H1 (cell line): ENCODE measurements around the gene SCARB1. TPM values are rescaled to one million over a fixed set of nuclear protein-coding genes. Genes with fewer than 3 reads are reported as not detected.

Source experiments
- CTCF ChIA-PET: fragments of 300-600 bp; sonication (Branson Sonifier 250); formaldehyde crosslinking; loops from one replicate; lab custom pipeline; 2021; ENCODE audit not compliant: partially characterized antibody; lab: Charles Lee
- POLR2A ChIA-PET: fragments of 300-600 bp; sonication (Branson Sonifier 250); formaldehyde crosslinking; loops from one replicate; lab custom pipeline; 2021; ENCODE audit warnings: inconsistent platforms; ENCODE audit not compliant: partially characterized antibody; lab: Charles Lee
- DNase-seq, 2 experiments: peaks; one replicate each; pipeline versions ENCODE4 v3.0.0 to v3.0.0-alpha.2; 2010 to 2022; ENCODE audit warnings: low spot score in 2 of 2, low read depth in 1 of 2, mixed read lengths in 1 of 2
- FAIRE-seq: peaks from 2 replicates; lab custom pipeline; 2011; peaks lifted over from hg19 to GRCh38; lab: Jason Lieb, UNC
- H2AFZ ChIP-seq: 2 replicates; pipeline ENCODE4 v1.8.1; 2012; ENCODE audit warnings: low read length, inconsistent platforms
- H2AK5ac ChIP-seq: 2 replicates; pipeline ENCODE4 v1.6.1; 2013; ENCODE audit warnings: low read depth, low read length
- H2BK120ac ChIP-seq: replicated peaks from 2 replicates; pipeline ENCODE3; 2013; ENCODE audit warnings: low read depth, low read length, inconsistent platforms
- H2BK12ac ChIP-seq: 2 replicates; pipeline ENCODE4 v1.6.1; 2013; ENCODE audit warnings: low read depth, low read length
- H2BK15ac ChIP-seq: 2 replicates; pipeline ENCODE4 v1.6.1; 2013; ENCODE audit warnings: low read length
- H2BK20ac ChIP-seq: 2 replicates; pipeline ENCODE4 v1.6.1; 2013; ENCODE audit warnings: low read length
- H2BK5ac ChIP-seq: 2 replicates; pipeline ENCODE4 v1.6.1; 2013; ENCODE audit warnings: low read depth, low read length
- H3K14ac ChIP-seq: 2 replicates; pipeline ENCODE4 v1.6.1; 2013; ENCODE audit warnings: inconsistent platforms; ENCODE audit not compliant: insufficient read length
- H3K18ac ChIP-seq: 2 replicates; pipeline ENCODE4 v1.6.1; 2013; ENCODE audit warnings: low read length; ENCODE audit errors: extremely low read depth
- H3K23ac ChIP-seq: 2 replicates; pipeline ENCODE4 v1.6.1; 2013; ENCODE audit warnings: inconsistent platforms; ENCODE audit not compliant: insufficient read length
- H3K23me2 ChIP-seq: 2 replicates; pipeline ENCODE4 v1.6.1; 2013; ENCODE audit warnings: low read depth, low read length
- H3K27ac ChIP-seq: 2 replicates; pipeline ENCODE4 v1.6.1; 2011; ENCODE audit warnings: low read depth, low read length, inconsistent platforms
- H3K27me3 ChIP-seq, 4 experiments: replicated peaks in 1 of 4; 1 replicate in 1 of 4; 2 replicates in 3 of 4; pipeline versions ENCODE4 v1.6.1 to v1.8.1; 2011 to 2013; ENCODE audit warnings: low read length in 3 of 4, mild to moderate bottlenecking in 3 of 4, inconsistent platforms in 2 of 4, mixed read lengths in 2 of 4, moderate library complexity in 1 of 4; ENCODE audit not compliant: control insufficient read depth in 3 of 4, insufficient read depth in 3 of 4; ENCODE audit errors: extremely low read depth in 1 of 4
- H3K36me3 ChIP-seq, 4 experiments: 2 replicates each; pipeline versions ENCODE4 v1.6.1 to v1.8.1; 2011 to 2013; ENCODE audit warnings: mild to moderate bottlenecking in 4 of 4, low read length in 3 of 4, moderate library complexity in 2 of 4, control low read depth in 1 of 4, inconsistent platforms in 1 of 4; ENCODE audit not compliant: insufficient read depth in 4 of 4, control insufficient read depth in 2 of 4
- H3K4ac ChIP-seq: replicated peaks from 2 replicates; pipeline ENCODE3; 2013; ENCODE audit warnings: low read length, low read depth, mixed read lengths, inconsistent platforms; ENCODE audit not compliant: insufficient read length
- H3K4me1 ChIP-seq, 4 experiments: replicated peaks in 1 of 4; 1 replicate in 1 of 4; 2 replicates in 3 of 4; pipeline versions ENCODE4 v1.6.1 to v1.8.1; 2011 to 2013; ENCODE audit warnings: low read length in 3 of 4, inconsistent platforms in 2 of 4, mixed read lengths in 1 of 4; ENCODE audit not compliant: insufficient read depth in 4 of 4, control insufficient read depth in 3 of 4
- H3K4me2 ChIP-seq, 2 experiments: 2 replicates each; pipeline versions ENCODE4 v1.6.1 to v1.8.1; 2011 to 2013; ENCODE audit warnings: low read depth in 2 of 2, low read length in 2 of 2, control low read depth in 1 of 2, inconsistent platforms in 1 of 2, mild to moderate bottlenecking in 1 of 2; ENCODE audit not compliant: insufficient read depth in 1 of 2
- H3K4me3 ChIP-seq, 4 experiments: fragments of 200-600, 300-600 bp in 1 of 4; sonication (generic), shearing (Covaris generic), sonication (Bioruptor Twin) in 1 of 4; 2 replicates each; pipeline versions ENCODE4 v1.5.1 to v1.8.1; 2011 to 2016; ENCODE audit warnings: low read length in 4 of 4, low read depth in 3 of 4, control low read depth in 2 of 4, inconsistent platforms in 2 of 4, mild to moderate bottlenecking in 2 of 4, mixed read lengths in 1 of 4, moderate library complexity in 1 of 4; ENCODE audit not compliant: insufficient read depth in 2 of 4; ENCODE audit errors: extremely low read depth in 1 of 4
- H3K56ac ChIP-seq: replicated peaks from 2 replicates; pipeline ENCODE3; 2013; ENCODE audit warnings: low read depth, mild to moderate bottlenecking, mixed read lengths, low read length, inconsistent platforms; ENCODE audit not compliant: insufficient read length
- H3K79me1 ChIP-seq: 2 replicates; pipeline ENCODE4 v1.6.1; 2013; ENCODE audit warnings: low read depth, low read length, control low read depth
- H3K79me2 ChIP-seq, 2 experiments: 2 replicates each; pipeline versions ENCODE4 v1.6.1 to v1.8.1; 2012 to 2013; ENCODE audit warnings: low read length in 2 of 2, mild to moderate bottlenecking in 2 of 2, inconsistent platforms in 1 of 2; ENCODE audit not compliant: insufficient read depth in 2 of 2, control insufficient read depth in 1 of 2
- H3K9ac ChIP-seq, 4 experiments: replicated peaks in 1 of 4; 1 replicate in 1 of 4; 2 replicates in 3 of 4; pipeline versions ENCODE4 v1.6.1 to v1.8.1; 2011 to 2013; ENCODE audit warnings: low read depth in 3 of 4, low read length in 3 of 4, control low read depth in 2 of 4, mild to moderate bottlenecking in 2 of 4, moderate library complexity in 2 of 4, inconsistent platforms in 1 of 4; ENCODE audit errors: extremely low read depth in 1 of 4
- H3K9me3 ChIP-seq, 2 experiments: 2 replicates each; pipeline versions ENCODE4 v1.6.1 to v1.8.1; 2012 to 2013; ENCODE audit warnings: mild to moderate bottlenecking in 2 of 2, moderate library complexity in 2 of 2, control low read depth in 1 of 2, inconsistent platforms in 1 of 2, low read depth in 1 of 2, low read length in 1 of 2, mixed read lengths in 1 of 2; ENCODE audit not compliant: insufficient read depth in 2 of 2
- H4K20me1 ChIP-seq, 2 experiments: replicated peaks in 1 of 2; 2 replicates each; pipeline versions ENCODE3 to v1.8.1; 2011 to 2013; ENCODE audit warnings: inconsistent platforms in 2 of 2, low read length in 2 of 2, mild to moderate bottlenecking in 1 of 2; ENCODE audit not compliant: insufficient read depth in 2 of 2, control insufficient read depth in 1 of 2
- H4K5ac ChIP-seq: 2 replicates; pipeline ENCODE4 v1.6.1; 2013; ENCODE audit warnings: low read length, low read depth, mixed read lengths, inconsistent platforms; ENCODE audit not compliant: insufficient read length
- H4K8ac ChIP-seq: 2 replicates; pipeline ENCODE4 v1.8.0; 2013; ENCODE audit warnings: mild to moderate bottlenecking, moderate library complexity, low read length, inconsistent platforms; ENCODE audit not compliant: insufficient read depth; ENCODE audit errors: extremely low read depth
- H4K91ac ChIP-seq: replicated peaks from 2 replicates; pipeline ENCODE3; 2013; ENCODE audit warnings: low read length, mixed read lengths, inconsistent platforms; ENCODE audit not compliant: insufficient read length
- CBX5 ChIP-seq: fragments of 300-800, 300-1000 bp; sonication (generic); IDR thresholded peaks from 2 replicates; pipeline ENCODE4 v1.7.1; 2016; ENCODE audit warnings: antibody characterized with exemption, low read length, low read depth
- SP2 ChIP-seq: IDR thresholded peaks from 2 replicates; pipeline ENCODE4 v1.6.1; 2012; ENCODE audit warnings: mild to moderate bottlenecking, low read length, inconsistent platforms
- TAF1 ChIP-seq: IDR thresholded peaks from 2 replicates; pipeline ENCODE4 v1.6.1; 2011; ENCODE audit warnings: mild to moderate bottlenecking, low read depth, low read length
- TBP ChIP-seq: IDR thresholded peaks from 2 replicates; pipeline ENCODE4 v1.6.1; 2011; ENCODE audit warnings: low read depth, low read length, improper control_type of control experiment
- WGBS, 2 experiments: shearing (Covaris generic) in 1 of 2; methylation state at CpG; one replicate each; pipeline versions ENCODE4 v1.1.6 to v1.1.7; 2013 to 2015; ENCODE audit warnings: low lambda C conversion rate in 2 of 2, mixed read lengths in 2 of 2, inconsistent platforms in 1 of 2, low coverage in 1 of 2, missing lambda C conversion rate in 1 of 2; ENCODE audit not compliant: insufficient replicate concordance in 2 of 2, insufficient coverage in 1 of 2, insufficient read length in 1 of 2; ENCODE audit errors: extremely low coverage in 1 of 2, missing lambda C conversion rate in 1 of 2; 5-methylcytosine and 5-hydroxymethylcytosine counted together
- polyA plus RNA-seq, 7 experiments: library from polyadenylated mRNA; depleted of rRNA in 3 of 7; stranded (reverse) in 5 of 7; unstranded in 2 of 7; fragments of >200 nt in 5 of 7; fragments of 200-250 nt in 2 of 7; gene quantifications; 1 replicate in 5 of 7; 2 replicates in 1 of 7; 4 replicates in 1 of 7; pipeline versions ENCODE4 v1.2.1 to v1.2.3, GENCODE V29; 2011 to 2013; ENCODE audit warnings: missing spikeins in 2 of 7, mixed read lengths in 2 of 7
- total RNA-seq: library from RNA; stranded (reverse); fragmentation: NEBNext Ultra II Directional; extraction: Animal tissue kit (Norgen Biotek cat#: 25700); gene quantifications from 2 replicates; pipeline ENCODE4 v1.2.1, GENCODE V29; 2021

Gene SCARB1
- total and polyA plus RNA-seq, 2 of the 8 experiments (the other 6 are each of a cell fraction or from before 2014, with no cell fraction given) = 45.3 to 57.1 TPM

GRCh38 chr12:124769163-124769530, 94.5 kb downstream of the SCARB1 start:
- Histone ChIP-seq H3K23ac (no peak overlapping the region), H4K20me1 (no peaks in the 10 kb centered on the region), H3K4me3 (no peak overlapping the region), H4K8ac (no peak overlapping the region), H3K4me1 (peaks cover 0 to 7% (median 1%) of the 10 kb centered on the region in 4 experiments; a peak in 5 of 7 replicates), H3K79me2 (no peaks in the 10 kb centered on the region), H3K4me2 (no peak overlapping the region), H2BK12ac (no peak overlapping the region), H3K23me2 (no peaks in the 10 kb centered on the region), H2BK120ac (no peak overlapping the region), H3K27ac (no peak overlapping the region), H3K36me3 (no peaks in the 10 kb centered on the region), H3K18ac (no peak overlapping the region), H2AK5ac (no peak overlapping the region), H2BK20ac (no peak overlapping the region), H3K14ac (no peak overlapping the region), H2BK5ac (no peak overlapping the region), H3K79me1 (no peaks in the 10 kb centered on the region), H4K5ac (no peak overlapping the region), H3K4ac (no peak overlapping the region), H3K56ac (no peak overlapping the region), H4K91ac (no peak overlapping the region), H3K9ac (no peak overlapping the region), H2AFZ (no peak overlapping the region), H3K27me3 (peaks cover 0 to 5% (median 0%) of the 10 kb centered on the region in 4 experiments; a peak in 2 of 7 replicates), H3K9me3 (peaks cover 8 to 13% of the 10 kb centered on the region in 2 experiments; a peak in 3 of 4 replicates), H2BK15ac (no peak overlapping the region)
- ChIA-PET CTCF (interaction anchor here (1.0 to 1.8 kb wide), 5 partner anchors 13 to 447 kb away, joined by 3 to 7 read pairs (median 3); no protein-coding TSS in a partner anchor), POLR2A (interaction anchor here (1.2 kb wide), 1 partner anchor 23 kb away, joined by 3 read pairs; no protein-coding TSS in a partner anchor)
- FAIRE-seq (no peak), DNase-seq (no peak)
- 91% methylated on average over 3 of the region's 3 CpGs; no CpG with 5 or more reads in 1 of the 2 experiments for WGBS, 2 experiments
- no peak for TF ChIP-seq SP2
- no peak for TF ChIP-seq TBP
- TF ChIP-seq TAF1 = no peak
- TF ChIP-seq CBX5 = no peak
